ENCODE results near the gene TP53AIP1. TPM values are rescaled to one million over a fixed set of nuclear protein-coding genes. Genes with fewer than 3 reads are reported as not detected.
"Not testable (repeated sequence)": the region's sequence is repeated elsewhere in the genome, so short reads cannot be mapped to it uniquely, and the experiment has no call there.

TP53AIP1 gene
- total and polyA plus RNA-seq, 7 experiments from 2014 or later: not detected

GRCh38 chr11:128924104-128924503, 18.6 kb downstream of the TP53AIP1 start:
- Histone ChIP-seq H3K4me3 (ENCODE audit: low read length) (no peak overlapping the region), H3K36me3 (ENCODE audit: control insufficient read depth in 2 of 3, insufficient read depth in 3 of 3, low read length in 3 of 3) (no peaks in the 10 kb centered on the region), H3K27ac (ENCODE audit: low read depth, low read length) (no peak overlapping the region), H3K27me3 (ENCODE audit: control insufficient read depth in 2 of 2, insufficient read depth in 2 of 2, low read length in 2 of 2) (no peaks in the 10 kb centered on the region), H3K4me1 (ENCODE audit: control insufficient read depth in 2 of 2, insufficient read depth in 2 of 2, low read length in 2 of 2) (peaks cover 0 to 2% of the 10 kb centered on the region in 2 donors), H3K9me3 (ENCODE audit: control insufficient read depth in 2 of 3, low read length in 3 of 3) (no peaks in the 10 kb centered on the region)
- DNase-seq: no peak
- Mint-ChIP-seq H3K36me3 (no peaks in the 10 kb centered on the region), H3K4me3 (no peak overlapping the region), H3K27me3 (peaks cover 0 to 11% (median 3%) of the 10 kb centered on the region in 5 donors), H3K4me1 (peaks cover 10 to 13% (median 11%) of the 10 kb centered on the region in 7 donors), H3K27ac (no peak overlapping the region), H3K9me3 (no peaks in the 10 kb centered on the region)
- ChIA-PET POLR2A (no interaction called here), CTCF (no interaction called here)
- ATAC-seq: no peak
- intact Hi-C loops (cut with micrococcal nuclease): no loop called here

- Mint-ChIP-seq H3K36me3 (no peaks in the 10 kb centered on the region), H3K9me3 (peaks cover 0 to 1% (median 0%) of the 10 kb centered on the region in 11 donors), H3K4me3 (no peak overlapping the region), H3K27ac (no peak overlapping the region), H3K4me1 (peaks cover 0 to 4% (median 0%) of the 10 kb centered on the region in 7 donors), H3K27me3 (peaks cover 0 to 11% (median 8%) of the 10 kb centered on the region in 5 donors)
- intact Hi-C loops (cut with micrococcal nuclease): no loop called here
- POLR2A ChIA-PET: no interaction called here
- Histone ChIP-seq H3K27ac (ENCODE audit: low read depth, low read length) (no peak overlapping the region), H3K36me3 (ENCODE audit: control insufficient read depth in 2 of 3, insufficient read depth in 3 of 3, low read length in 3 of 3) (no peaks in the 10 kb centered on the region), H3K9me3 (ENCODE audit: control insufficient read depth in 2 of 3, low read length in 3 of 3) (no peaks in the 10 kb centered on the region), H3K27me3 (ENCODE audit: control insufficient read depth in 2 of 2, insufficient read depth in 2 of 2, low read length in 2 of 2) (no peaks in the 10 kb centered on the region), H3K4me3 (ENCODE audit: low read length) (no peak overlapping the region), H3K4me1 (ENCODE audit: control insufficient read depth in 2 of 2, insufficient read depth in 2 of 2, low read length in 2 of 2) (no peaks in the 10 kb centered on the region)
- no peak for DNase-seq
- ATAC-seq: no peak
- CTCF ChIA-PET: no interaction called here
Measured at GRCh38 chr11:128921793-128922192, 20.9 kb downstream of the TP53AIP1 start.

- no peak for ATAC-seq
- H3K27me3 Mint-ChIP-seq: peaks cover 8 to 17% (median 10%) of the 10 kb centered on the region in 5 donors
- Histone ChIP-seq H3K27ac (ENCODE audit: low read depth, low read length) (no peak overlapping the region), H3K36me3 (ENCODE audit: control insufficient read depth in 2 of 3, insufficient read depth in 3 of 3, low read length in 3 of 3) (no peaks in the 10 kb centered on the region), H3K4me1 (ENCODE audit: control insufficient read depth in 2 of 2, insufficient read depth in 2 of 2, low read length in 2 of 2) (no peaks in the 10 kb centered on the region), H3K4me3 (ENCODE audit: low read length) (no peak overlapping the region), H3K9me3 (ENCODE audit: control insufficient read depth in 2 of 3, low read length in 3 of 3) (no peaks in the 10 kb centered on the region), H3K27me3 (ENCODE audit: control insufficient read depth in 2 of 2, insufficient read depth in 2 of 2, low read length in 2 of 2) (no peaks in the 10 kb centered on the region)
- peaks cover 0 to 4% (median 0%) of the 10 kb centered on the region in 11 donors for H3K9me3 Mint-ChIP-seq
- intact Hi-C loops (cut with micrococcal nuclease): no loop called here
- peaks cover 0 to 4% (median 0%) of the 10 kb centered on the region in 7 donors for H3K4me1 Mint-ChIP-seq
- POLR2A ChIA-PET: no interaction called here
- no peak overlapping the region for H3K27ac Mint-ChIP-seq
- H3K36me3 Mint-ChIP-seq: peaks cover 0 to 3% (median 0%) of the 10 kb centered on the region in 5 donors
- no peak overlapping the region for H3K4me3 Mint-ChIP-seq
- CTCF ChIA-PET: no interaction called here
- no peak for DNase-seq
Measured at GRCh38 chr11:128920666-128921065, 22.0 kb downstream of the TP53AIP1 start.

GRCh38 chr11:128919635-128920034, 23.0 kb downstream of the TP53AIP1 start:
- H3K9me3 Mint-ChIP-seq; H3K4me3 Mint-ChIP-seq; H3K27ac ChIP-seq (ENCODE audit: low read depth, low read length); H3K9me3 ChIP-seq (ENCODE audit: control insufficient read depth in 2 of 3, low read length in 3 of 3); ATAC-seq; H3K36me3 ChIP-seq (ENCODE audit: control insufficient read depth in 2 of 3, insufficient read depth in 3 of 3, low read length in 3 of 3); DNase-seq; POLR2A ChIA-PET; H3K4me1 Mint-ChIP-seq; H3K36me3 Mint-ChIP-seq; H3K4me1 ChIP-seq (ENCODE audit: control insufficient read depth in 2 of 2, insufficient read depth in 2 of 2, low read length in 2 of 2); H3K27ac Mint-ChIP-seq; CTCF ChIA-PET; H3K27me3 ChIP-seq (ENCODE audit: control insufficient read depth in 2 of 2, insufficient read depth in 2 of 2, low read length in 2 of 2); H3K4me3 ChIP-seq (ENCODE audit: low read length); intact Hi-C loops (cut with micrococcal nuclease): not testable (repeated sequence)
- peaks cover 7 to 23% (median 15%) of the 10 kb centered on the region in 5 donors for H3K27me3 Mint-ChIP-seq

DNA sequence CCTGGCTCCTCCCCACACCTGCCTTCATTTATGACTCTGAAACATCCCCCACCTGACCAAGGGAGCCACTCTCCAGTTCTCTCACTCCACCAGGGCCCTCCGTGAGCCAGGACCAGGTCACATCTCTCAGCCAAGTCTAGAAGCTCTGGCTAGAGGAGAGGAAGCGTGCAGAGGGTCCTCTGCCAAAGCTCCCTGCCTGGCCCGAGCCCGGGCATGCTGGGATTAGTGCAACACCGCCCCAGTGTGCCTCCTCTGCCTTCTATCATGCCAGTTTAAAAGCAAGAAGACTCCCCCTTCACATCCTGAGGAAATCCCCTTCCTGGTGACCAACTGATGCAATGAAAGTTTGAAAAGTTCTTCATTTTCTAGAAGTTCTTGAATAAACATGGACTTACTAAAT, 23.5 kb downstream of the TP53AIP1 start:
- peaks cover 0 to 4% (median 0%) of the 10 kb centered on the region in 7 donors for H3K4me1 Mint-ChIP-seq
- Histone ChIP-seq H3K36me3 (ENCODE audit: control insufficient read depth in 2 of 3, insufficient read depth in 3 of 3, low read length in 3 of 3) (no peaks in the 10 kb centered on the region), H3K4me3 (ENCODE audit: low read length) (no peak overlapping the region), H3K27ac (ENCODE audit: low read depth, low read length) (no peak overlapping the region), H3K27me3 (ENCODE audit: control insufficient read depth in 2 of 2, insufficient read depth in 2 of 2, low read length in 2 of 2) (no peaks in the 10 kb centered on the region), H3K9me3 (ENCODE audit: control insufficient read depth in 2 of 3, low read length in 3 of 3) (no peaks in the 10 kb centered on the region), H3K4me1 (ENCODE audit: control insufficient read depth in 2 of 2, insufficient read depth in 2 of 2, low read length in 2 of 2) (no peaks in the 10 kb centered on the region)
- H3K36me3 Mint-ChIP-seq: peaks cover 0 to 6% (median 0%) of the 10 kb centered on the region in 5 donors
- no peak for ATAC-seq
- H3K9me3 Mint-ChIP-seq: peaks cover 0 to 6% (median 0%) of the 10 kb centered on the region in 11 donors
- intact Hi-C loops (cut with micrococcal nuclease): no loop called here
- POLR2A ChIA-PET: no interaction called here
- H3K27me3 Mint-ChIP-seq: peaks cover 7 to 23% (median 15%) of the 10 kb centered on the region in 5 donors
- CTCF ChIA-PET: no interaction called here
- DNase-seq: no peak
- H3K27ac Mint-ChIP-seq: no peak overlapping the region
- H3K4me3 Mint-ChIP-seq: no peak overlapping the region

DNA sequence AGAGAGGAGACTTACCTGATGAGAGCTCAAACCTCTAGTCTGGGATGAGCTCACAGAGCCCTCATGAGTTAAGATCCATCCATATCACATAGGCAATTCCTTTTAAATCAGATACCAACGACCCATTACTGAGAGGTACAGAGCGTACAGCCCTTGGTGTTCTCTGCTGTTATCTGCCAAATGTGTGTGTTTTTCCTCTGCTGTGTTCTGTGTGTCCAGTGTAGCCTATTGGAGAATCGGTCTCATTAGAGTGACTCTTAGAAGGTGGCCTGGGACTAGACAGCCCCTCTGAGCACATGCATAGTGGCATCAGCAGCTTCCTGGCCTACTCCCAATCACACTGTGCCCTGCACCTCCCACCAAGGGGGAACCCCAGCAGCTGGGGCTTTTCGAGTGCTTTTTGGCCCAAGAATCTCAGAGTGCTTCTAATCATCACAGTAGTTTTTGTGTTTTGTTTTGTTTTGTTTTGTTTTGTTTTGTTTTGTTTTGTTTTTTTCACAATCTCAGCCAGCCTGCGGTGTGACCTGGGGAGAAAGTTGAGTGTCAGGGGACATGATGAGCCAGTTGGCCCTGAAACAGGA, 25.4 kb downstream of the TP53AIP1 start:
- Mint-ChIP-seq H3K4me3 (no peak overlapping the region), H3K27ac (peak overlapping the region in 1 of 9 donors; percentile 16), H3K36me3 (peaks cover 0 to 6% (median 0%) of the 10 kb centered on the region in 5 donors), H3K4me1 (peaks cover 0 to 4% (median 0%) of the 10 kb centered on the region in 7 donors), H3K9me3 (peaks cover 0 to 6% (median 0%) of the 10 kb centered on the region in 11 donors), H3K27me3 (peaks cover 9 to 29% (median 22%) of the 10 kb centered on the region in 5 donors)
- H3K4me3 ChIP-seq (ENCODE audit: low read length): no peak overlapping the region
- DNase-seq: no peak
- ChIA-PET CTCF (no interaction called here), POLR2A (no interaction called here)
- H3K27me3 ChIP-seq (ENCODE audit: control insufficient read depth in 2 of 2, insufficient read depth in 2 of 2, low read length in 2 of 2): no peaks in the 10 kb centered on the region
- no peak for ATAC-seq
- no peaks in the 10 kb centered on the region for H3K9me3 ChIP-seq (ENCODE audit: control insufficient read depth in 2 of 3, low read length in 3 of 3)
- intact Hi-C loops (cut with micrococcal nuclease): no loop called here
- no peaks in the 10 kb centered on the region for H3K4me1 ChIP-seq (ENCODE audit: control insufficient read depth in 2 of 2, insufficient read depth in 2 of 2, low read length in 2 of 2)
- no peaks in the 10 kb centered on the region for H3K36me3 ChIP-seq (ENCODE audit: control insufficient read depth in 2 of 3, insufficient read depth in 3 of 3, low read length in 3 of 3)
- no peak overlapping the region for H3K27ac ChIP-seq (ENCODE audit: low read depth, low read length)

DNA sequence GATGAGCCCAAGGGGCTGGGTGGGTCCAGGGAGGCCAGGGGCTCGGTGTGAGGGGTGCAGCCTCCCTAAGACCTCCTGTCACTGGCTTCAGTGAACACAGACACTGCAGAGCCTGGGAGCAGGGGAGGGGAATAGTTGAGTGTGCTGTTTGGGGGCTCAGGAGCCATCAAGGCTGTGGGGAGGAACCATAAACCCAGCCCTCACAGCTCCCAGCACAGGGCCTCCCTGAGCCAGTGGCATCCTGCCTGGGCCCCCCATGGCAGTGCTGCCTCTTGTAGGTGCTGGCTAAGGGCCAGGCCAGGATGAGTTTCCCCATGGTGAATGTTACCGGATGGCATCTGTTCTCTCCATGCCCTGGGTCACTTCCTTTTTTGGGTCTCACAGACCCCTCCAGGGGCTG, 26.0 kb downstream of the TP53AIP1 start:
- ATAC-seq: no peak
- ChIA-PET CTCF (no interaction called here), POLR2A (no interaction called here)
- Mint-ChIP-seq H3K4me1 (peaks cover 0 to 4% (median 0%) of the 10 kb centered on the region in 7 donors), H3K36me3 (peaks cover 0 to 6% (median 0%) of the 10 kb centered on the region in 5 donors), H3K4me3 (no peak overlapping the region), H3K27me3 (peaks cover 9 to 32% (median 19%) of the 10 kb centered on the region in 5 donors), H3K27ac (no peak overlapping the region), H3K9me3 (peaks cover 0 to 6% (median 0%) of the 10 kb centered on the region in 11 donors)
- Histone ChIP-seq H3K27ac (ENCODE audit: low read depth, low read length) (no peak overlapping the region), H3K36me3 (ENCODE audit: control insufficient read depth in 2 of 3, insufficient read depth in 3 of 3, low read length in 3 of 3) (no peaks in the 10 kb centered on the region), H3K27me3 (ENCODE audit: control insufficient read depth in 2 of 2, insufficient read depth in 2 of 2, low read length in 2 of 2) (no peaks in the 10 kb centered on the region), H3K4me1 (ENCODE audit: control insufficient read depth in 2 of 2, insufficient read depth in 2 of 2, low read length in 2 of 2) (no peaks in the 10 kb centered on the region), H3K4me3 (ENCODE audit: low read length) (no peak overlapping the region), H3K9me3 (ENCODE audit: control insufficient read depth in 2 of 3, low read length in 3 of 3) (no peaks in the 10 kb centered on the region)
- DNase-seq: no peak
- intact Hi-C loops (cut with micrococcal nuclease): no loop called here

Measured in naive thymus-derived CD4-positive, alpha-beta T cell (primary cell).